Tibial nerve (tissue), 3 donors: ENCODE results near the gene SAG.

Experiments
- CTCF ChIP-seq, 5 experiments: fragments of 200-600 bp in 3 of 5; fragments of 450-650 bp in 2 of 5; sonication (generic) in 3 of 5; IDR thresholded peaks; one replicate each; pipeline ENCODE4 v1.5.1; 2016 to 2019; ENCODE audit warnings: antibody characterized with exemption in 5 of 5, mild to moderate bottlenecking in 3 of 5, moderate library complexity in 2 of 5
- POLR2A ChIP-seq, 2 donors: fragments of 450-650 bp; IDR thresholded peaks; one replicate each; pipeline ENCODE4 v1.6.1; 2017; ENCODE audit warnings: antibody characterized with exemption in 2 of 2, mild to moderate bottlenecking in 2 of 2, moderate library complexity in 2 of 2

- TF ChIP-seq CTCF (IDR thresholded peaks at IDR 0.05) (no peak), POLR2A (IDR thresholded peaks at IDR 0.05) (no peak)
Measured at GRCh38 chr2:233338812-233339368, 31.3 kb downstream of the SAG start.
